ENCODE data around the gene IL1RAPL2.

The IL1RAPL2 gene

DNA sequence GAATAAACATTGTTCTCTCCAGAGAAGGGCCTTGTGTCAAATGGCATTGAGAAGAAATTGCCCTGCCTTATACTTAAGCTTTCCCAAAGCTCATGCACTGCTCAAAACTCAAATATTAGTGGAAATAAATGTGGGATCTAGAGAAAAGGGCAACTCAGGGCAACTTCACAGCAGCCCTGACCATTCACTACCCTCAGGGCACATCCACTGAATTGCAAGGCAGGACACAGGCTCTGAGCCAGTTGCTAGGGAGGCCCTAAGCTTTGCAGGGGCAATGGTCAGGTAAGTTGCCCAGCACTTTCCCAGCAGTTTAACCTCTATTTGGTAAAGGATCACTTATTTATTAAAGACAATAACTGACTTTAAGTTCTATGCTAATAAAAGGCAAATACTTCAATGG, 909.8 kb downstream of the IL1RAPL2 start:
- no peak for DNase-seq

DNA sequence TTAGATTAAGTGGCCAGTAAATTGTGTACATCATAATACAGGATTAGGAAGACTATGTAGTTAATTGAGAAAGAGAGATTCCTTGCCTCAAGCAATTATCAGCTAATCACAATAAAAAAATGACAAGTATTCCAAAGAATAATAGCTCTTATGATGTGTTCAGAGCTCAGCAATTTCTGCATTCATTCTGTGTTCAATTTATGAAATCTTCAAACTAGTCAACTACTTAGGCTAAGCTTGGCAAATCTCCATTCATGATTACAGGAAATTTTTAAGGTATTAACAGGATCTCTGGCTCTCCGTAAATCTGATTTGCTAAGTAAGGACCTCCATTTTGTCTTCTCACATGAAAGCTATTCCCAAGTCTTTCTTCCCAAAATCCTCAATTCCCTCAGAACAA, 911.4 kb downstream of the IL1RAPL2 start:
- DNase-seq, result no peak

DNA sequence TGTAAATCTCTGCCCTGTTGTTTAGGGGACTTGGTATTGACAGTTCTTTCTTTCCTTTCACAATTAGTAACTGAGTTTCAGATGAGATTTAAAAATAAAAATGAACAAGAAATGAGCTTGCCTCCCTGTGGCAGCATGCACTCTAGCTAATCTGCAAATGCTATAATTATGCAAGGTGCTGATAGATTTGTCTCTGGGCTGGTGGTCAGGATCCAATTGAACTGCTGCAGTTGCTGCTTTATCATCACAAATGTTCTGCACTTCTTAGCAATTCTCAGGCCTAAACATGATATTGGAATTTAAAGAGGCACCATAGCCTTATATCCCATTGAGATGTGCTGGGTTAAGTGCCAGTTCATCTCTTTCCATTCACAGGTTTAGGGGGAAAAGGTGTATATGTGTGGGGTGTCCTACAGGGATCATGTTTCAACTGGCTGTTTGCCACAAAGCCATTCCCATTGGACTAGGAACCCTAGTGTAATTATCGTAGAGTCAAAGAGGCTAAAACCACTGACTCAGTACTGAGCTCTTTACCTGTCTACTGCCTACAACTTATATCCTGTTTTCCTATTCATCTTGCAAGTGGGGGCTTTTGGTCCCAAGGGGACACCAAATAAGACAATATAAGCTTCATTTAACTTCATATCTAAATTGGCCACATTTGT, 914.8 kb downstream of the IL1RAPL2 start:
- DNase-seq, result no peak

DNA sequence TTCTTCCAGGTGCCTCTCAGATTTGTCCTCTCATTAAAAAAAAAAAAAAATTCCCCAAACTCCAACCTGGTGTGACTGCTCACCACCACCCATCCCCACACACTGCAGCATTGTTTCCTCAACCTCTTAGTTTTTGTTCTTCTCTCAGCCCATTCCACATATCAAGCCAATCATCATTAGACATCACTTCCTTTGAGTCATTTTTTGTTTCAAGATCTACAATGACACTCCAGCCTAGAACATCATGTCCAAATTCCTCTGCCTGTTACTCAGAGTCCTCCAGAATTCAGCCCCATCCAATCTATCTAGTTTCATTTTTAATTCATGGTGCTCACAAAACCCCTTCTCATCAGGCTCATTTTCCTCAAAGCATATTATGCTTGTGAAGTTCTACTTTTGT, 917.0 kb downstream of the IL1RAPL2 start:
- DNase-seq, result no peak

DNA sequence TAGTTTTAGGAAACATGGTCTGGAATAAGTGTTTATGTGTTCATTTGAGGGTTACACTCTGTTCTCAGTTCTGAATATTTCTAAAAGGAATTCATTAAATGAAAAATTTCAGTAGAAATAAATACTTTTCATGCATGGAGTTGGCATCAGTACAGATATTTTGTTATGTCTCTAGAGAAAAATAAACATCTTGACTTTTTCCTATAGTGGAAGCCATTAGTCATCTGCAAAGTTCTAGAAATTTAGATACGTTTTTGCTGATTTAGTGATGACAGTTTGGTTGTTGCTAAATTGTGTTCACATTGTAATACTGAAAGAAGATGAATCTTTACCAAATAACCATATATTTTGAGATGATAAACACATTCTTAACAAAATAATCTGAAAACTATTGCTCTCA, 922.7 kb downstream of the IL1RAPL2 start:
- DNase-seq, result no peak

DNA sequence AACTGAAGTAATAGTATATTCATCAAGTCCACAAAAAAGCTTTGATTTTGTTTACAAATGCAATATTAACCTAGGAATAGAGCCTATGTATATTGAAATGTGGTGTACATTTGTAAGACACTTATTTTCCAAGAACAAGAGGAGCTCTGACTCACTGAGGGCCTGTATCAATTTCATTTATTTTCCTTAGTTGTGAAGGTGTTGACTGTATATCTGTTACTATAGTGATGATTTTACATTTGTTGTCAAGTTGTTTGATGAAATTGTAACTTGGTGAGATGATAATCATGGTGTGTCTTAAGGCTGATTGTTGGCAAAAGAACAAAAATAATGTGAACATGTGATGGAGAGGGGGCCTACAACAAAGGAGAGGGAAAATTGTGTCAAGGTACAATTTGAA, 929.4 kb downstream of the IL1RAPL2 start:
- no peak for DNase-seq

DNA sequence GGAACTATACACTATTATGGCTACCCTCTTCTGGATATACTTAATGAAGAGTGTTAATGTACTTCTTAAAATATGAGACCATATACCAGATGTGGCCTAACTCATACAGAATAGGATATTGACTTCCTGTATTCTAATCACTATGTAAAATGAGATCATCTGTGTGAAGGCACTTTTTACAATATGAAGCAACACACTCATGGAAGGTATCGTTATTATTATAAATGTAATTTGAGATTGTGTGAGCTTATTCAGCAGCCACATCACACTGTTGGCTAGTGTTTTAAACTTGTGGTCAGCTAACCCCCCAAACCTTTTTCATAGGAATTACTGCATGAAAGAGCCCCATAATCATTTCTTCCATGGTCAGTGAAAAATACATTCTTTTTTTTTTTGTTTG, 936.3 kb downstream of the IL1RAPL2 start:
- no peak for DNase-seq

DNA sequence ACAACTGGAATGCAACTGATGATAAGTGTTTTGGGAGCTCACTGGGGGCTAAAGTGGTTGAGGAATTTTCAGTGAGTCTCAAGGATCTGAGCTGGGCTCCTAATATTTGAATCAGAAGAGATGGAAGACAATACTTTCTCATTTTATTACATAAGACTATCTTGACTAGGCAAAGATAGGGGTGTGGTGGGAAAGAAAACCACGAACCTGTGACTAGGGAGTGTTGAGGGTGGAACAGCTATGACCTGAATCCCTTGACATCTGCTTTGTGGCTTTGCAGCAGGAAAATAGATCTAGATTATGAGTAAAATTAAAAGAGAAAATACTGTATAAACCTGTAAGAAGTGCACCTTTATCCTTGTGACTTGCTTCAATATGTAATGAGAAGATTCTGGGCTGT, 949.6 kb downstream of the IL1RAPL2 start:
- DNase-seq, result no peak

DNA sequence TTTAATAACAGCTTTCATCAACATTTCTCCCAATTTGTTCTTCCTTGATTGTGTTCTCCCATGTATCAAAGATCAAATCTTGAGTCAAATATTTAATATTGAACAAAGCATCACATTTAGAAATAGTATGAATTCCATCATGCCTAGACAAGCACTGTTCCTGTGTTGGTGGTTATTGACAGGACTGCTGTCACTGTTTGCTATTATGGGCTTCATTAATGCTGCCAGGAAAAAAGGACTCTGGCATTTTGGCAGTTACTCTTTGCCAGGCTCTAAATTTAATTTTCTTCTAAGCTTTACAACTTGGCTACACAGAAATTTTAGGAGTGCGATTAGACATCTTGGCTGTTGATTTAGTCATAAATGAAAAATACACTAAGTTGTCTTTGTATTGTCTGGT, 960.4 kb downstream of the IL1RAPL2 start:
- no peak for DNase-seq

DNA sequence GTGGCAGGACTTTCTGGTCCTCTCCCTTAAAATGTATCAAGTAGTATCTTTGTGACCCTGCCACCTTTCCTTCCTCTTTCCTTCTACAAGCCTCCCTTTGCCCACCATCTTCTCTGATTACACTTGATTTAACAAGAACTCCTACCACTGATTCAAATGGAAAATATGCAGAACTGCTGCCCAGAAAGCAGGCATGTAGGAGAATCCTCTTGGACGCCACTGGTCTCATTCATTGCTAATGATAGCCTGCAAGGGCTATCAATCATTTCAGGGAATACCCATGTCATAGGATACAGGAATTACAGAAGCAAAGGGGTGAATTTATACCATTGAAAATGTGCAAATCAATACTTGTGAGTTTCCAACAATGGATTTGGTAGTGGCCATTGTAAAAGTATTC, 961.8 kb downstream of the IL1RAPL2 start:
- DNase-seq, result no peak

DNA sequence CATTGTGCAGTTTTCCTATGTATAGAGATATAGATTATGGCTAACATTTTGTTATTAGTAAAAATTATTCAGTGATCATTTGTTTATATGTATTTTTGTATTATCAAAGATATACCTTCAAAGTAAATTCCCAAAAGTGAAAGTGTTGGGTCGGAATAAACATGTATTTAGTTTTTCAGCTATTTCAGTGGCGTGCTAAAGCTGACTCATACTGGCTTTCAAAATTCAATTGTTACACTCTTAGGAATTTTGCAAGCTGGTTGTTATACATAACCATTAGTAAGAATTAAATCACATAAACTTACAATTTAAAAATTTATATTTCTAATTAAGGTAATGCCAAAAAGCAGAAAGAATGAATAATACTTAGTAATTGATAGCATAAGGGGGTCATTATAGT, 968.0 kb downstream of the IL1RAPL2 start:
- no peak for DNase-seq

DNA sequence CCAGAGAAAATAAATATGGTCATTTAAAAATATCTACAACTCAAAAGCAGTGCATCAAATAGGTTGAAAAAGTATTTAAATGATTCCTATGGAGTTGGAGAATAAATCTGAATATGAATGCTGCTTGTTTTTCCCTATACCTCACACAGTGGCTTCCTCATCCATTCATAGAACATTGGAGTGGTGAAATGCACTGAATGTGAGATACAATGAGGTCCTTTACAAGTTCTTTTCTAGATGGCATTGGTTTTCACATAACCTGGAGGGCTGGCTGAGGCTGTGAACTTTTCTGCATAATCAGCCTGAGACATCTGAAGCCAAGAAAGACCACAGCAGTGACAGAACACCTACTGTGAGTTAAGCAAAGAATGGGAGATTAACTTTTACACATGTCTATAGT, 977.3 kb downstream of the IL1RAPL2 start:
- DNase-seq, result no peak

DNA sequence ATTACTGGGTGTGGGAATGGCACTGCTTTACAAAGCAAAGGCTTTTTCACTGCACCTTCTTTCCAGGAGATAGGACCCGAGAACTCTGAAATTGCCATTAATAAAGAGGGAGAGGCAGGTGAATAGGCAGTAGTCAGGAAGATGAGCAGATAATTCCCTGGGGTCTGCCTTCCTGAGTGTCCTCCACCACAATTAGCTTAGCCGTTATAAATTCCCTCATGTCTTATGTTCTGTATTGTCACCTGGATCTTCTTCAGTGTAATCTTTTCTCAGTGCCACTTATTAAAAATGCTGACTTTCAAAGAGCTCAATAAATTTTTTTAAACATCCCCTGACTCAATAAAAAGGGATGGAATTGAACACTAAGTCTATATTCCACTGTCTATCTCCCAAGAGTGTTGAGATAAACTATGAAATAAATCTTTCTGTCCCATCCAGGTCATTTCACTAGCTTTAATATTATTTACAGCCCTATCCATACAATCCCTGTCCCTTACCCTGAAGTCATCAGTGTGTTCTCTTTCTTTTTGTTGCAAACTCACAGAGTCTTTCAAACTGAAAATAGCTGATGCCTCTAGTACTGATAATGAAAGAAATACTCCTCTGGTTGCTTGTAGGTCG, 984.2 kb downstream of the IL1RAPL2 start:
- no peak for DNase-seq

DNA sequence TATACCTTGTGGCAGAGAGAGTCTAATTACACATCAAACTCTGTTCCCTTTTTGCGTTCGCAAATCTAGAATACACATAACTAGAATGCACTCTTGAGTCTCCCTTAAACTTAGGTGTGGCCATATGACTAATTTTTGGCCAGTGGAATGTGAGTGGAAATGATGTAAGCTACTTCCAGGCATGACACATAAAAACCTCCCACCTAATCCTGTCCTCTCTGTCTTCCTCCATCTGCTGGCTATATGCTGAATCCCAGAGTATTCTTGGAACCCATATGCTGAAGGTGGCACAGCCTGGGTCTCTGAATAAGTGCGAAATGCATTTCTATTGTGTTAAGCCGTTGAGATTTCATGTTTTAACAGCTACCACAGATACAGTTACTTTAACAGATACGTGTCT, 986.4 kb downstream of the IL1RAPL2 start:
- no peak for DNase-seq

DNA sequence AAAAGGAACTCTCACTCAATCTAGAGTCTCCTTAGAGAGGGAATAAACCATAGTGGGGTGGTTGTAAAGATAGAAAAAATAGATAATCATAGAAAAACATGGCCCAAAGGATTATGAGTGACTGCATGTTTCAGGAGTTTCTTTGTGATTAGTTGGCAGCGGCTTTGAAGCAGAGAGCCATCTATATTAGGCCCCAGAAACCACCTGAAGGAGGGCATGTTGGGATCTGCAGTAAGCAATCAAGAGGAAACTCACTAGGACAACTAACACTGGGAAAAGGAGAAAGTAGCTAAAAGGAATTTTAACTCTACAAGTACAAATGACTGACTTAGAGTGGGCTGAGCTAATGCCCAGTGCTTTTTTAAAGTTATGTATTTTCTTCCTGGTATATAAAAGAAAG, 987.1 kb downstream of the IL1RAPL2 start:
- no peak for DNase-seq

DNA sequence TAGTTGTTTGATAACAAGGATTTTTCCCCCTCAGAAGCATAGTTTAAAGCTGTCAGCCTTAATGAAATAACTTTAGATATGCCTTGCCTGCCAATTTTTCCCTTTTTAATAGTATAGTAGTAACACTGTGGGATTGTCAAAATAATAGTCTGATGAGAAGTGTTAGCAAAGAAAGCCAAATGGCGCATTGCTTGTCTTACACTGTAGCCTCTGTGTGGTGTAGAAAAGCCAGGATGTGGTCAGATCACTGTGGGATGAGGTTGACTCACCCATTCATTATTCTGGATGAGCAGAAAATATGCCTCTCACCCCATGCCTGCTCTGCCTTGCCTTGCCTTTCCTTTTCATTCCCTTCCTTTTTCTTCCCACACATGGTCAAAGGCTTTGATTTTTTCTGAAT, 998.5 kb downstream of the IL1RAPL2 start:
- DNase-seq, result no peak

DNA sequence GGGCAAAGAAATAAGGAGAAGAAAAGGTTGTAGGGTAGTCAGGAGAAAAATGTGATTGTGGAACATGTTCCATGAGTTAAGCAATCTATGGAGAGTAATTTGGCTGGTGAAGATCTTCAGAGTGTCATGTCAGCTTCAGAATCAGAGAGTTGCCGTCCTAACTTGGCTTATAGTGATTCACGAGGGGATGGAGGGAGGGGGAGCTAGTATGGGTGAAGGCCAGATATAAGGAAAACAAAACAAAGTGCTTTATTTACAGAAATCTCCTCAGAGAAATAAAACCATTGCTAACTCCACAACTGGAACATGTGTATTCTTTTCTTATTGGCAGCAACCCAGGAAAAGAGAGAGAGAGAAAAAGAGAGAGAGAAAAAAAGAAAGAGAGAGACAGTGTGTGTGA, 999.9 kb downstream of the IL1RAPL2 start:
- DNase-seq, result no peak

DNA sequence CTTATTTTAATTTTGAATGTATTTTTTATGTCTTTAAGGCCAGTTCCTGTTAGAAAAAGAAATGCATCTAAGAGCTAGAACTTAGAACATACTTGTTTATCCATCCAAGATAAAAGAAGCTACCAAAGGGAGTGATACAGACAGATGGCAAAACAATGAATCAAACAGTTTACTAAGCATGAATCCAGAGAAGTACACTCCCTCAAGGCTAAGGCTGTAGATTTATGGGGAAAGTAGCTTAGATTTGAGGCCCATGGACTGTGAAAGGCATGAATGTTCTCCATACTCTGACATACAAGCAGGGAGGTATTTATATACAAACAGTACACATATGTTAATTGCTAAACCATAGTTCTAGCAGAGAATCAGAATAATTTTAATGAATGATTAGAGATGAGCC, 1001.1 kb downstream of the IL1RAPL2 start:
- DNase-seq, result no peak

DNA sequence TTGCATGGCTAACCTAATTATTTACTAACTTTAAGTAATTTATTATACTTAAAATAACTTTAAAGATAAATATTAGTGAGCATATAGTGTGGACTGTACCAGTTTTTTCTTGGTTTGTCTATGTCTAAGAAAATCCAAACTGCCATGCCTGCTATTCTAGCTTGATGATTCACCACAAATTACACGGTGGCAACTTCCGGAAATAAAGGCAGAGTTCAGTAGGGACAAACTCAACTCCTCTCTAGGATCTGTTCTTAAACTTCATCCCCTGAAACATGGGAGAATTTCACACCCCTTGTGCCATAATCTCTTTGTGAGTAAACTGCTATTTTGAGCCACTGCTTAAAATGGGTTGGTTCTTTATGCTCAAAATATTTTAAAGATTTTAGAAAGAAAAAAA, 1042.7 kb downstream of the IL1RAPL2 start:
- DNase-seq, result no peak

DNA sequence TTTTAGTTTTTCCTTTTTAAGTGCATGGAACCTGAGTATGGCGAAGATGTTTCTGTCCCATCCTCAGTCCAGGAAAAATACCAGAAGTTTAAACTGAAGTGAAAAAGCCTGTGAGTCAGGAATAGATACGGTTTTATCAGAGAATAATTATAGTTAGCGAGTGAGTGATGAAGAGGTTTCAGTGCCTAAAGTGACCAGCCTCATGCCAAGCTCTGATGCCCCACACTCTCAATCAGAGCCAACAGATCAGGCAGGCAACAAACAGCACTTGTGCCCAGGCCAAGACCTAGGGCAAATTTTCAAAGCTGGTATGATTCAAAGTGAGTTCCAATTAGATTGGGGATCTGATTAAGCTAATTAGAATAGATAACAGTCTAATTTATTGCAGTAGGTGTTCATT, 1043.5 kb downstream of the IL1RAPL2 start:
- no peak for DNase-seq

DNA sequence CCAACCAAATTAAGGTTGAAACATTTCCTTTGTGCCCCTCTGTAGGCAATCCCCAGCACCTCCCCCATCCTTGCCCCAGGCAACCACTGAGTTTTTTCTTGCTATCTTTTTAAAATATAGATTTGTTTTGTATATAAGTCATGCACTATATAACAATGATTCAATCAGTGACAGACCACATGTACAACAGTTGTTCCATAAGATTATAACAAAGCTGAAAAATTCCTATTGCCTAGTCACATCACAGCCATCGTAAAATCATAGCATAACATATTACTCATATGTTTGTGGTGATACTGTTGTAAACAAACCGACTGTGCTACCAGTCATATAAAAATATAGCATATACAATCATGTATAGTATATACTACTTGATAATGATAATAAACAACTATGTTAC, 1044.4 kb downstream of the IL1RAPL2 start:
- DNase-seq, result no peak

DNA sequence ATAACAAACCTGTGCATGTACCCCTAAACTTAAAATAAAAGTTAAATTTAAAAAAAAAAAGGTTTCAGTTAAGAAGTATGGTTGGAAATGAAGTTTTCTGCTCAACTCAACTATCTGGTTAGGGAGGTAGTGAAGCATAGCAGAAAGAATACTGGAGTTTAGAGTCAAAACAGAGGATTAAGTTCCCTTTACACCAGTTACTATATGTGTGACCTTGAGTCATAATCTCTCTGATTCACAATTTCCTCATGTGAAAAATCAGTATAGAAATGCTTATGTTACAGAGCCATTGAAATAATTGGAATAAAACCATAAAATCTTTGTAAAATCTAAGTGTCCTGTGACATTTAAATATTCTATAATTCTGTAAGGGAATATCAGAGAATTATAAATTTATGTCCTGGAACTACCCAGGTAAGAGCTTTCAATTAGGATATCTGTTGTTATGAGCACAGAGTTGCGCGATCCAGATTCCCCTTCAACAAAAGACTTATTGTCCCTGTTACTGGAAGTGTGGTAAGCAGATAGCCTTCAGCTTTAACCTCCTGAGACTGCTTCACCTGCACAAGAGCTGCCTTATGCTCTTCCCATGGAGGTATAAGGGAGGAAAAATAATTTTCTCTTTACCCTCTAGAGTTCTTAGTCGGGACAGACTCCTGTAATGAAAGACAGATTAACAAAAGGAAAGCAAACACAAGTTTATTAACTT, 1052.5 kb downstream of the IL1RAPL2 start:
- no peak for DNase-seq

DNA sequence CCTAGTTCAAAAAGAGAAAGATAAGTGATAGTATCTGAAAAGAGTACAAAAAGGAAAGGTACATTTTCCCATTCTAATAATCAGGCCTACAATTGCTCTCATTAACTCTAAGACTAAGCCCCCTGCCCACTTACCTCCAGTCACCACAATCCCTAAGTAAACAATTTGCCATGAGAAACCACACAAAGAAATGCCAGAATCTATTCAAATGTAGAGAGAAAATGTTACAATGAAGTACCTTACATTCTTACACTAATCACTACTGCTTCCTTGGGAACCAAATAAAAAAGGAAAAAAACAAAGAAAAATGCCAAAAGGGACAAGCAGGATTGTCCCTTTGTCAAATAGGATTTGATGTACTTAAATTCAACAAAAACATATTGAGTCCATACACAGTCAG, 1068.2 kb downstream of the IL1RAPL2 start:
- no peak for DNase-seq

DNA sequence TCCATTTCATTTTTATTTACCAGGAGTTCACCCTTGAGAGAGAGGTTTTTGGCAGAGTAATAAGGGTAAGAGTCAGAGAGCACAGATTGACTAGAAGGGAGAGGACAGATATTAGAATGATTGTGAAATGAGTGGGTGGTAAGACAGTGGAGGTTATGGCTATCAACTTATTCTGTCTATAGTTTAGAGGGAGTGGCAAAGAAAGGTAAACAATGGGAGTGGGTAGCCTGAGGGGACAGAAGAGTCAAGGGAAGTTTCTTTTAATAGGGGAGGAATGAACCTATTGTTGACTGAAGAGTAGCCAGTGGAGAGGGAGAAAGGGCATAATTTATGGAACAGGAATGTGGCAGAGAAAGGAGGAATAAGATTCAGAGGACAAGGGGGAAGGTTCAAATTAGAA, 1069.8 kb downstream of the IL1RAPL2 start:
- no peak for DNase-seq

DNA sequence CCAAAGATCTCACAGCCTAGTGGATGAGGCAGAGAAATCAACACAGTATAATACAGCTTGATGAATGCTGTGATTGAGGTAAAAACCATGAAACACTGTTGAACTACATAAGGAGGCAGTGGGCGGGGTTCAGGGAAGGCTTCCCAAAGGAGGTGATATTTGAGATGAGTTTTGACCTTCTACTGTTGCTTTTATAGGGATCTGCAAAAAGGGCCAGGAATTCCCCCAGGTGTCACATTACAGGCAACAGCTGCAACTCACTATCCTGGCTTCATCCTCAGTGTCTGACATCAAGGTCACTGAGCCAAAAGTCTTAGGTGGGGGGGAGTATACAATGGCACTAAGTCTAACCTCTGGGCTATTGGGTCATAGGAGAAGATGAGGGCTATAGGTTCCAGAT, 1070.7 kb downstream of the IL1RAPL2 start:
- no peak for DNase-seq

Measured in stimulated activated CD4-positive, alpha-beta T cell treated with anti-CD3 and anti-CD28 coated beads, Interleukin-2, amount 100 ng/mL, for 24 hours (primary cell).